ENCODE measurements around the gene NCOA3. TPM values are rescaled to one million over a fixed set of nuclear protein-coding genes. Genes with fewer than 3 reads are reported as not detected.

Gene NCOA3
- total RNA-seq, 1 experiment from 2014 or later: 16.8 TPM

GRCh38 chr20:47687095-47687987, 185.7 kb downstream of the NCOA3 start:
- in situ Hi-C loops (cut with HindIII; ENCODE audit: low pct_unique_long_range_greater_than_20kb, low sequenced_read_pairs): no loop called here
- DNase-seq (ENCODE audit: low read depth, low spot score): no peak

- in situ Hi-C loops (cut with HindIII; ENCODE audit: low pct_unique_long_range_greater_than_20kb, low sequenced_read_pairs): no loop called here
These were observed 187.0 kb downstream of the NCOA3 start for GRCh38 chr20:47688385-47689381.

GRCh38 chr20:47689731-47690130, 188.0 kb downstream of the NCOA3 start:
- in situ Hi-C loops (cut with HindIII; ENCODE audit: low pct_unique_long_range_greater_than_20kb, low sequenced_read_pairs): no loop called here
- no peak for DNase-seq (ENCODE audit: low read depth, low spot score)

More at GRCh38 chr20:47688385-47689381, 187.0 kb downstream of the NCOA3 start:
- no peak for DNase-seq (ENCODE audit: low read depth, low spot score)

- in situ Hi-C loops (cut with HindIII; ENCODE audit: low pct_unique_long_range_greater_than_20kb, low sequenced_read_pairs): no loop called here
- no peak for DNase-seq (ENCODE audit: low read depth, low spot score)
These were observed 189.9 kb downstream of the NCOA3 start for GRCh38 chr20:47691625-47692024.

- DNase-seq (ENCODE audit: low read depth, low spot score): no peak
- in situ Hi-C loops (cut with HindIII; ENCODE audit: low pct_unique_long_range_greater_than_20kb, low sequenced_read_pairs): no loop called here
These were observed 192.5 kb downstream of the NCOA3 start for GRCh38 chr20:47694021-47694818.

- no peak for DNase-seq (ENCODE audit: low read depth, low spot score)
- in situ Hi-C loops (cut with HindIII; ENCODE audit: low pct_unique_long_range_greater_than_20kb, low sequenced_read_pairs): no loop called here
These were observed 195.2 kb downstream of the NCOA3 start for GRCh38 chr20:47696856-47697255.

GRCh38 chr20:47698142-47698541, 196.5 kb downstream of the NCOA3 start:
- no peak for DNase-seq (ENCODE audit: low read depth, low spot score)
- in situ Hi-C loops (cut with HindIII; ENCODE audit: low pct_unique_long_range_greater_than_20kb, low sequenced_read_pairs): no loop called here

GRCh38 chr20:47699818-47700217, 198.1 kb downstream of the NCOA3 start:
- DNase-seq (ENCODE audit: low read depth, low spot score): no peak
- in situ Hi-C loops (cut with HindIII; ENCODE audit: low pct_unique_long_range_greater_than_20kb, low sequenced_read_pairs): no loop called here

- in situ Hi-C loops (cut with HindIII; ENCODE audit: low pct_unique_long_range_greater_than_20kb, low sequenced_read_pairs): no loop called here
- no peak for DNase-seq (ENCODE audit: low read depth, low spot score)
These were observed 198.6 kb downstream of the NCOA3 start for GRCh38 chr20:47700327-47700726.

- in situ Hi-C loops (cut with HindIII; ENCODE audit: low pct_unique_long_range_greater_than_20kb, low sequenced_read_pairs): no loop called here
- DNase-seq (ENCODE audit: low read depth, low spot score): no peak
These were observed 199.9 kb downstream of the NCOA3 start for GRCh38 chr20:47701612-47702011.

- no peak for DNase-seq (ENCODE audit: low read depth, low spot score)
- in situ Hi-C loops (cut with HindIII; ENCODE audit: low pct_unique_long_range_greater_than_20kb, low sequenced_read_pairs): no loop called here
These were observed 202.1 kb downstream of the NCOA3 start for GRCh38 chr20:47703748-47704147.

GRCh38 chr20:47704746-47705496, 203.2 kb downstream of the NCOA3 start:
- in situ Hi-C loops (cut with HindIII; ENCODE audit: low pct_unique_long_range_greater_than_20kb, low sequenced_read_pairs): no loop called here
- no peak for DNase-seq (ENCODE audit: low read depth, low spot score)

GRCh38 chr20:47705497-47705856, 203.8 kb downstream of the NCOA3 start:
- DNase-seq (ENCODE audit: low read depth, low spot score): no peak
- in situ Hi-C loops (cut with HindIII; ENCODE audit: low pct_unique_long_range_greater_than_20kb, low sequenced_read_pairs): no loop called here

GRCh38 chr20:47706345-47706744, 204.7 kb downstream of the NCOA3 start:
- in situ Hi-C loops (cut with HindIII; ENCODE audit: low pct_unique_long_range_greater_than_20kb, low sequenced_read_pairs): no loop called here
- DNase-seq (ENCODE audit: low read depth, low spot score): no peak
